Smooth muscle cell (in vitro differentiated cells): ENCODE results near the gene BBOX1. TPM values are rescaled to one million over a fixed set of nuclear protein-coding genes. Genes with fewer than 3 reads are reported as not detected.
"Not testable (repeated sequence)": the region's sequence is repeated elsewhere in the genome, so short reads cannot be mapped to it uniquely, and the experiment has no call there.

ENCODE experiments used
- DNase-seq: peaks from one replicate; lab custom pipeline; 2025; ENCODE audit not compliant: unreplicated experiment; lab: John Stamatoyannopoulos, UW
- H2AFZ ChIP-seq: fragments of 200-600 bp; sonication (generic); 2 replicates; pipeline ENCODE4 v1.6.0; 2016; ENCODE audit warnings: antibody characterized with exemption, low read depth, mild to moderate bottlenecking
- H3F3A ChIP-seq: fragments of 200-600 bp; sonication (generic); 2 replicates; pipeline ENCODE4 v1.6.0; 2017; ENCODE audit warnings: antibody characterized with exemption, low read depth
- H3K27ac ChIP-seq: fragments of 200-600 bp; sonication (generic); 2 replicates; pipeline ENCODE4 v1.5.1; 2016; ENCODE audit warnings: low read depth, mild to moderate bottlenecking
- H3K27me3 ChIP-seq: fragments of 200-600 bp; sonication (generic); 2 replicates; pipeline ENCODE4 v1.6.1; 2016; ENCODE audit warnings: low read depth, mild to moderate bottlenecking
- H3K36me3 ChIP-seq: fragments of 200-600 bp; sonication (generic); 2 replicates; pipeline ENCODE4 v1.5.1; 2016; ENCODE audit warnings: low read depth
- H3K4me1 ChIP-seq: fragments of 200-600 bp; sonication (generic); 2 replicates; pipeline ENCODE4 v1.5.1; 2016; ENCODE audit warnings: low read depth
- H3K4me2 ChIP-seq: fragments of 200-600 bp; sonication (generic); 2 replicates; pipeline ENCODE4 v1.6.0; 2016; ENCODE audit warnings: mild to moderate bottlenecking
- H3K4me3 ChIP-seq: fragments of 200-600 bp; sonication (generic); 2 replicates; pipeline ENCODE4 v1.5.1; 2016; ENCODE audit warnings: mild to moderate bottlenecking
- H3K79me2 ChIP-seq: fragments of 200-600 bp; sonication (generic); 2 replicates; pipeline ENCODE4 v1.6.0; 2016; ENCODE audit warnings: low read depth, mild to moderate bottlenecking
- H3K9ac ChIP-seq: fragments of 200-600 bp; sonication (generic); 2 replicates; pipeline ENCODE4 v1.6.0; 2016; ENCODE audit warnings: low read depth
- H3K9me3 ChIP-seq: fragments of 200-600 bp; sonication (generic); replicated peaks from 2 replicates; pipeline ENCODE4 v1.5.1; 2016; ENCODE audit warnings: low read depth
- H4K20me1 ChIP-seq: fragments of 200-600 bp; sonication (generic); 2 replicates; pipeline ENCODE4 v1.6.0; 2016; ENCODE audit warnings: low read depth
- CTCF ChIP-seq: fragments of 200-600 bp; sonication (generic); IDR thresholded peaks from 2 replicates; pipeline ENCODE4 v1.5.1; 2017; ENCODE audit warnings: borderline replicate concordance, mild to moderate bottlenecking, antibody characterized with exemption; ENCODE audit not compliant: insufficient read depth, poor library complexity, severe bottlenecking
- WGBS: methylation state at CpG from one replicate; pipeline ENCODE4 v1.1.7; 2016; ENCODE audit warnings: low lambda C conversion rate; 5-methylcytosine and 5-hydroxymethylcytosine counted together
- polyA plus RNA-seq: library from polyadenylated mRNA; unstranded; fragments of >200 nt; fragmentation: Nextera tagmentation; extraction: Ambion mirVana; gene quantifications from 2 replicates; pipeline ENCODE4 v1.2.1, GENCODE V29; 2016
- total RNA-seq: library from RNA; depleted of rRNA; stranded (reverse); fragments of >200 nt; gene quantifications from 2 replicates; pipeline ENCODE4 v1.2.3, GENCODE V29; 2014

BBOX1 gene
- total and polyA plus RNA-seq, 2 experiments from 2014 or later = 0.22 to 0.67 TPM

GRCh38 chr11:27173545-27173944 lies 132.9 kb downstream of the BBOX1 start:
- no peaks in the 10 kb centered on the region for H4K20me1 ChIP-seq
- no peak for TF ChIP-seq CTCF
- H3K9me3 ChIP-seq = no peaks in the 10 kb centered on the region
- no peaks in the 10 kb centered on the region for H3K79me2 ChIP-seq
- no peak overlapping the region for H3K9ac ChIP-seq
- no peak overlapping the region for H3K4me3 ChIP-seq
- H3K36me3 ChIP-seq = peaks cover 9% of the 10 kb centered on the region
- 61% methylated on average over 1 of the region's 1 CpG for WGBS
- no peak for DNase-seq
- H3K4me1 ChIP-seq = no peaks in the 10 kb centered on the region
- H3K27me3 ChIP-seq = no peaks in the 10 kb centered on the region
- H2AFZ ChIP-seq = no peak overlapping the region
- peaks cover 2% of the 10 kb centered on the region for H3F3A ChIP-seq
- H3K4me2 ChIP-seq = no peak overlapping the region
- H3K27ac ChIP-seq = peak overlapping the region; percentile 16

GRCh38 chr11:27174021-27174420 lies 133.4 kb downstream of the BBOX1 start:
- Histone ChIP-seq H4K20me1 (no peaks in the 10 kb centered on the region), H3K9ac (no peak overlapping the region), H3K36me3 (peaks cover 6% of the 10 kb centered on the region), H3K27me3 (no peaks in the 10 kb centered on the region), H3K4me3 (no peak overlapping the region), H3K4me1 (no peaks in the 10 kb centered on the region), H3K9me3 (no peaks in the 10 kb centered on the region), H3K27ac (peak overlapping the region; percentile 16), H2AFZ (no peak overlapping the region), H3K4me2 (no peak overlapping the region), H3K79me2 (no peaks in the 10 kb centered on the region), H3F3A (no peaks in the 10 kb centered on the region)
- WGBS = 75% methylated on average over 4 of the region's 4 CpGs
- no peak for TF ChIP-seq CTCF
- no peak for DNase-seq

- H3K27me3 ChIP-seq = no peaks in the 10 kb centered on the region
- no peak overlapping the region for H3K27ac ChIP-seq
- H2AFZ ChIP-seq = no peak overlapping the region
- WGBS = 91% methylated on average over 9 of the region's 9 CpGs
- no peaks in the 10 kb centered on the region for H3K79me2 ChIP-seq
- no peak for TF ChIP-seq CTCF
- DNase-seq = no peak
- H3K4me3 ChIP-seq = no peak overlapping the region
- no peaks in the 10 kb centered on the region for H3K9me3 ChIP-seq
- no peaks in the 10 kb centered on the region for H3K36me3 ChIP-seq
- H3K4me2 ChIP-seq = no peak overlapping the region
- no peaks in the 10 kb centered on the region for H3K4me1 ChIP-seq
- H3K9ac ChIP-seq = no peak overlapping the region
- no peaks in the 10 kb centered on the region for H3F3A ChIP-seq
- no peaks in the 10 kb centered on the region for H4K20me1 ChIP-seq
Observed at GRCh38 chr11:27174672-27175210, 134.1 kb downstream of the BBOX1 start.

- 97% methylated on average over 3 of the region's 4 CpGs for WGBS
- not testable (repeated sequence) for H2AFZ ChIP-seq, DNase-seq, H3K27me3 ChIP-seq, H3K4me2 ChIP-seq, H4K20me1 ChIP-seq, H3K4me3 ChIP-seq, H3F3A ChIP-seq, H3K9me3 ChIP-seq, H3K27ac ChIP-seq, H3K4me1 ChIP-seq, H3K36me3 ChIP-seq, H3K9ac ChIP-seq, H3K79me2 ChIP-seq
Observed at GRCh38 chr11:27175562-27175961, 134.9 kb downstream of the BBOX1 start.

Other genes starting within 250 kb of the BBOX1 start
- gene FIBIN, start 46.7 kb upstream of the BBOX1 start, total RNA-seq = 24.7 and 36.7 TPM in 2 replicates
- 25.2 and 40.7 TPM in 2 replicates for gene FIBIN, start 46.7 kb upstream of the BBOX1 start, polyA plus RNA-seq